IMR-90 (cell line): ENCODE results near the gene TMEM154. TPM values are rescaled to one million over a fixed set of nuclear protein-coding genes. Genes with fewer than 3 reads are reported as not detected.

Source experiments
- ATAC-seq: fragments of 200-7000 bp; cut with Tn5 transposase; 2 replicates; pipeline ENCODE4 v1.9.1; 2020; ENCODE audit warnings: low read depth, mild to moderate bottlenecking, moderate library complexity
- BruUV-seq: library from RNA; stranded (reverse); fragments of 400-500 nt; replicated peaks from 2 replicates; lab custom pipeline; 2021; lab: Mats Ljungman, UMichigan
- CTCF ChIA-PET: fragments of 300-600 bp; formaldehyde crosslinking; extraction: SDS; loops from one replicate; lab custom pipeline; 2021; ENCODE audit warnings: antibody characterized with exemption; lab: Yijun Ruan, JAX
- POLR2A ChIA-PET: fragments of 300-600 bp; sonication (Branson Sonifier 250); formaldehyde crosslinking; loops from one replicate; lab custom pipeline; 2022; ENCODE audit warnings: antibody characterized with exemption; ENCODE audit not compliant: unreplicated experiment; lab: Charles Lee
- DNase-seq: peaks from one replicate; pipeline ENCODE4 v3.0.0; 2013
- H2AFZ ChIP-seq: replicated peaks from 2 replicates; pipeline ENCODE3; 2013; ENCODE audit warnings: low read length, mild to moderate bottlenecking; ENCODE audit not compliant: poor library complexity
- H2AK5ac ChIP-seq: 2 replicates; pipeline ENCODE4 v1.6.1; 2013; ENCODE audit warnings: low read depth, low read length, inconsistent platforms
- H2AK9ac ChIP-seq: replicated peaks from 2 replicates; pipeline ENCODE3; 2013; ENCODE audit warnings: mild to moderate bottlenecking, low read depth, low read length, moderate library complexity; ENCODE audit not compliant: poor library complexity
- H2BK120ac ChIP-seq: 2 replicates; pipeline ENCODE4 v1.6.1; 2013; ENCODE audit warnings: low read depth, low read length, inconsistent platforms
- H2BK15ac ChIP-seq: 3 replicates; pipeline ENCODE4 v1.6.1; 2013; ENCODE audit warnings: low read depth, low read length, inconsistent platforms
- H2BK20ac ChIP-seq: 2 replicates; pipeline ENCODE4 v1.6.1; 2013; ENCODE audit warnings: low read depth, mild to moderate bottlenecking, inconsistent platforms, low read length, moderate library complexity
- H2BK5ac ChIP-seq: 2 replicates; pipeline ENCODE4 v1.6.1; 2013; ENCODE audit warnings: mild to moderate bottlenecking, low read depth, low read length, inconsistent platforms; ENCODE audit not compliant: poor library complexity, severe bottlenecking
- H3K14ac ChIP-seq: replicated peaks from 2 replicates; pipeline ENCODE4 v1.6.1; 2013; ENCODE audit warnings: low read depth, low read length, inconsistent platforms
- H3K18ac ChIP-seq: 2 replicates; pipeline ENCODE4 v1.6.1; 2013; ENCODE audit warnings: low read depth, low read length, control low read depth
- H3K23ac ChIP-seq: 2 replicates; pipeline ENCODE4 v1.6.1; 2013; ENCODE audit warnings: low read depth, low read length, inconsistent platforms
- H3K27ac ChIP-seq: 2 replicates; pipeline ENCODE4 v1.5.1; 2013; ENCODE audit warnings: mild to moderate bottlenecking, control low read depth, low read length; ENCODE audit not compliant: insufficient read depth
- H3K27me3 ChIP-seq: 2 replicates; pipeline ENCODE4 v1.6.1; 2013; ENCODE audit warnings: low read length; ENCODE audit not compliant: control insufficient read depth, insufficient read depth
- H3K36me3 ChIP-seq: 2 replicates; pipeline ENCODE4 v1.6.1; 2013; ENCODE audit warnings: low read length, mixed read lengths; ENCODE audit not compliant: control insufficient read depth, insufficient read depth
- H3K4ac ChIP-seq: 2 replicates; pipeline ENCODE4 v1.6.1; 2013; ENCODE audit warnings: low read depth, low read length, inconsistent platforms
- H3K4me1 ChIP-seq: 2 replicates; pipeline ENCODE4 v1.6.1; 2013; ENCODE audit warnings: low read length, mixed read lengths; ENCODE audit not compliant: control insufficient read depth, insufficient read depth
- H3K4me2 ChIP-seq: 2 replicates; pipeline ENCODE4 v1.6.1; 2013; ENCODE audit warnings: low read depth, mild to moderate bottlenecking, control low read depth, low read length, moderate library complexity
- H3K4me3 ChIP-seq: 2 replicates; pipeline ENCODE4 v1.5.1; 2013; ENCODE audit warnings: low read depth, mild to moderate bottlenecking, control low read depth, low read length, moderate library complexity; ENCODE audit not compliant: insufficient read depth
- H3K56ac ChIP-seq: 2 replicates; pipeline ENCODE4 v1.6.1; 2013; ENCODE audit warnings: low read length, inconsistent platforms; ENCODE audit not compliant: insufficient read depth; ENCODE audit errors: extremely low read depth
- H3K79me1 ChIP-seq, 2 experiments: 2 replicates each; pipeline ENCODE4 v1.6.1; 2013; ENCODE audit warnings: low read length in 2 of 2, inconsistent platforms in 1 of 2, low read depth in 1 of 2
- H3K9ac ChIP-seq: 2 replicates; pipeline ENCODE4 v1.6.1; 2013; ENCODE audit warnings: low read depth, low read length, control low read depth
- H3K9me1 ChIP-seq: 2 replicates; pipeline ENCODE4 v1.6.1; 2013; ENCODE audit warnings: low read length, inconsistent platforms; ENCODE audit not compliant: insufficient read depth
- H3K9me3 ChIP-seq: 2 replicates; pipeline ENCODE4 v1.6.1; 2013; ENCODE audit warnings: low read length; ENCODE audit not compliant: control insufficient read depth, insufficient read depth
- H4K20me1 ChIP-seq: 2 replicates; pipeline ENCODE4 v1.6.1; 2013; ENCODE audit warnings: low read length, inconsistent platforms; ENCODE audit not compliant: insufficient read depth
- H4K5ac ChIP-seq: 2 replicates; pipeline ENCODE4 v1.6.1; 2013; ENCODE audit warnings: mild to moderate bottlenecking, low read depth, low read length, control low read depth
- H4K8ac ChIP-seq, 2 experiments: 2 replicates each; pipeline ENCODE4 v1.6.1; 2013; ENCODE audit warnings: low read depth in 2 of 2, low read length in 2 of 2, control low read depth in 1 of 2, inconsistent platforms in 1 of 2
- H4K91ac ChIP-seq: 2 replicates; pipeline ENCODE4 v1.6.1; 2013; ENCODE audit warnings: low read depth, low read length, inconsistent platforms; ENCODE audit not compliant: insufficient read depth
- BHLHE40 ChIP-seq: fragments of 150-350 bp; IDR thresholded peaks from 2 replicates; pipeline ENCODE4 v1.6.1; 2016; ENCODE audit warnings: mild to moderate bottlenecking, low read depth, low read length
- CEBPB ChIP-seq: IDR thresholded peaks from 2 replicates; pipeline ENCODE4 v1.6.1; 2012; ENCODE audit warnings: low read depth, low read length, improper control_type of control experiment
- CHD1 ChIP-seq: IDR thresholded peaks from 2 replicates; pipeline ENCODE4 v1.6.1; 2012; ENCODE audit warnings: low read depth, low read length, improper control_type of control experiment
- ELK1 ChIP-seq: fragments of 150-350 bp; IDR thresholded peaks from 2 replicates; pipeline ENCODE4 v1.6.1; 2016; ENCODE audit warnings: low read depth, mild to moderate bottlenecking, low read length, moderate library complexity, borderline replicate concordance
- FOS ChIP-seq: fragments of 150-350 bp; IDR thresholded peaks from 2 replicates; pipeline ENCODE4 v1.6.1; 2016; ENCODE audit warnings: low read depth, low read length
- MAFK ChIP-seq: IDR thresholded peaks from 2 replicates; pipeline ENCODE4 v1.6.1; 2012; ENCODE audit warnings: low read depth, low read length, improper control_type of control experiment
- POLR2A ChIP-seq: IDR thresholded peaks from 2 replicates; pipeline ENCODE4 v1.6.1; 2012; ENCODE audit warnings: mild to moderate bottlenecking, low read depth, low read length
- RCOR1 ChIP-seq: IDR thresholded peaks from 2 replicates; pipeline ENCODE4 v1.6.1; 2012; ENCODE audit warnings: mild to moderate bottlenecking, low read length, improper control_type of control experiment; ENCODE audit not compliant: insufficient replicate concordance
- USF2 ChIP-seq: fragments of 150-350 bp; IDR thresholded peaks from 2 replicates; pipeline ENCODE4 v1.6.1; 2017; ENCODE audit warnings: mild to moderate bottlenecking, antibody characterized with exemption, low read length, low read depth
- WGBS, 2 experiments: methylation state at CpG; one replicate each; pipeline versions ENCODE4 v1.1.5 to v1.1.7; 2013; ENCODE audit warnings: missing lambda C conversion rate in 2 of 2; ENCODE audit not compliant: insufficient read length in 1 of 2; ENCODE audit errors: extremely low coverage in 2 of 2; 5-methylcytosine and 5-hydroxymethylcytosine counted together
- dilution Hi-C: fragments of 300-500 bp; cut with HindIII; formaldehyde crosslinking; loops from one replicate; pipeline ENCODE4 v1.14.3; 2018; ENCODE audit warnings: low sequenced_read_pairs; ENCODE audit not compliant: unreplicated experiment
- in situ Hi-C: fragments of 300-500 bp; cut with MboI; formaldehyde crosslinking; loops from 3 replicates; pipeline ENCODE4 v1.14.3; 2019; ENCODE audit warnings: low sequenced_read_pairs, inconsistent platforms, mixed read lengths
- intact Hi-C: fragments of 100-400 bp; cut with micrococcal nuclease; formaldehyde crosslinking; loops from 2 replicates; pipeline ENCODE4 v1.10.0; 2022
- polyA plus RNA-seq, 3 experiments: library from polyadenylated mRNA; depleted of rRNA; stranded (reverse); fragments of >200 nt; gene quantifications; 2 replicates each; pipeline ENCODE4 v1.2.3, GENCODE V29; 2012; ENCODE audit warnings: low replicate concordance in 1 of 3
- total RNA-seq: library from RNA; depleted of rRNA; stranded (reverse); fragments of >200 nt; gene quantifications from 2 replicates; pipeline ENCODE4 v1.2.3, GENCODE V29; 2012
- TF ChIP-seq, protein P1 (sequence below): conservative IDR thresholded peaks from 2 replicates; pipeline ENCODE4 v1.5.1; 2012; ENCODE audit warnings: mild to moderate bottlenecking, low read depth, low read length, improper control_type of control experiment

The TMEM154 gene
- total and polyA plus RNA-seq, 2 of the 4 experiments (the other 2 are of a cell fraction), result 0.12 to 0.18 TPM

- Histone ChIP-seq H2BK120ac (no peak overlapping the region), H3K9me3 (no peaks in the 10 kb centered on the region), H4K8ac (no peak overlapping the region), H3K4me2 (no peak overlapping the region), H2BK20ac (no peak overlapping the region), H3K18ac (no peak overlapping the region), H3K4ac (no peak overlapping the region), H3K9ac (no peak overlapping the region), H3K4me3 (no peak overlapping the region), H2AFZ (no peak overlapping the region), H3K79me1 (no peaks in the 10 kb centered on the region), H3K9me1 (no peaks in the 10 kb centered on the region), H2BK5ac (no peak overlapping the region), H3K36me3 (no peaks in the 10 kb centered on the region), H3K56ac (no peak overlapping the region), H3K27me3 (peaks cover 40% of the 10 kb centered on the region), H3K4me1 (no peaks in the 10 kb centered on the region), H2AK9ac (no peak overlapping the region), H3K14ac (no peak overlapping the region), H2BK15ac (no peak overlapping the region), H3K27ac (no peak overlapping the region), H3K23ac (no peak overlapping the region), H2AK5ac (no peak overlapping the region), H4K5ac (no peak overlapping the region), H4K91ac (no peak overlapping the region), H4K20me1 (no peaks in the 10 kb centered on the region)
- WGBS, 2 experiments, result no CpG with 5 or more reads among the region's 4 CpGs
- POLR2A ChIA-PET, result no interaction called here
- CTCF ChIA-PET, result no interaction called here
- no peak for ATAC-seq
- intact Hi-C loops (no loop called here), in situ Hi-C loops (no loop called here), dilution Hi-C loops (no loop called here)
- BruUV-seq, result no TSS peak
- no peak for TF ChIP-seq FOS
- no peak for TF ChIP-seq POLR2A
- no peak for TF ChIP-seq USF2
- no peak for TF ChIP-seq CEBPB
- TF ChIP-seq CHD1, result no peak
- no peak for TF ChIP-seq ELK1
- TF ChIP-seq, protein P1, sequence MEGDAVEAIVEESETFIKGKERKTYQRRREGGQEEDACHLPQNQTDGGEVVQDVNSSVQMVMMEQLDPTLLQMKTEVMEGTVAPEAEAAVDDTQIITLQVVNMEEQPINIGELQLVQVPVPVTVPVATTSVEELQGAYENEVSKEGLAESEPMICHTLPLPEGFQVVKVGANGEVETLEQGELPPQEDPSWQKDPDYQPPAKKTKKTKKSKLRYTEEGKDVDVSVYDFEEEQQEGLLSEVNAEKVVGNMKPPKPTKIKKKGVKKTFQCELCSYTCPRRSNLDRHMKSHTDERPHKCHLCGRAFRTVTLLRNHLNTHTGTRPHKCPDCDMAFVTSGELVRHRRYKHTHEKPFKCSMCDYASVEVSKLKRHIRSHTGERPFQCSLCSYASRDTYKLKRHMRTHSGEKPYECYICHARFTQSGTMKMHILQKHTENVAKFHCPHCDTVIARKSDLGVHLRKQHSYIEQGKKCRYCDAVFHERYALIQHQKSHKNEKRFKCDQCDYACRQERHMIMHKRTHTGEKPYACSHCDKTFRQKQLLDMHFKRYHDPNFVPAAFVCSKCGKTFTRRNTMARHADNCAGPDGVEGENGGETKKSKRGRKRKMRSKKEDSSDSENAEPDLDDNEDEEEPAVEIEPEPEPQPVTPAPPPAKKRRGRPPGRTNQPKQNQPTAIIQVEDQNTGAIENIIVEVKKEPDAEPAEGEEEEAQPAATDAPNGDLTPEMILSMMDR, result no peak
- no peak for TF ChIP-seq MAFK
- TF ChIP-seq RCOR1, result no peak
- no peak for TF ChIP-seq BHLHE40
- no peak for DNase-seq
These were observed 60.8 kb downstream of the TMEM154 start for GRCh38 chr4:152618971-152619370.
